Endothelial cell of umbilical vein (primary cell): ENCODE measurements around the gene TMEM174. TPM values are rescaled to one million over a fixed set of nuclear protein-coding genes. Genes with fewer than 3 reads are reported as not detected.

ENCODE experiments used
- BruUV-seq: library from RNA; stranded (reverse); fragments of 400-500 nt; replicated peaks from 2 replicates; lab custom pipeline; 2021; lab: Mats Ljungman, UMichigan
- CTCF ChIA-PET: fragments of 300-600, 350-600 bp; sonication (Branson Sonifier 250); formaldehyde crosslinking; loops from one replicate; lab custom pipeline; 2021; ENCODE audit warnings: antibody characterized with exemption, inconsistent platforms; lab: Charles Lee
- POLR2A ChIA-PET: fragments of 300-600, 350-600 bp; sonication (Branson Sonifier 250); formaldehyde crosslinking; loops from one replicate; lab custom pipeline; 2021; ENCODE audit warnings: antibody characterized with exemption, inconsistent platforms; lab: Charles Lee
- DNase-seq: peaks from one replicate; pipeline ENCODE4 v3.0.0-alpha.2; 2011; ENCODE audit warnings: low read depth, low spot score
- FAIRE-seq: peaks from 2 replicates; lab custom pipeline; 2011; peaks lifted over from hg19 to GRCh38; lab: Jason Lieb, UNC
- H2AFZ ChIP-seq: 2 replicates; pipeline ENCODE4 v1.6.0; 2012; ENCODE audit warnings: low read depth, low read length, control low read depth, inconsistent platforms
- H3K27ac ChIP-seq: 2 replicates; pipeline ENCODE4 v1.5.1; 2011; ENCODE audit warnings: low read depth, mild to moderate bottlenecking, control low read depth, low read length, moderate library complexity; ENCODE audit not compliant: insufficient read depth
- H3K27me3 ChIP-seq, 2 experiments: 2 replicates each; pipeline versions ENCODE4 v1.6.0 to v1.6.1; 2011; ENCODE audit warnings: low read length in 2 of 2, mixed read lengths in 1 of 2; ENCODE audit not compliant: control insufficient read depth in 2 of 2, insufficient read depth in 2 of 2
- H3K36me3 ChIP-seq, 2 experiments: 2 replicates in 1 of 2; 3 replicates in 1 of 2; pipeline ENCODE4 v1.5.1; 2011; ENCODE audit warnings: low read length in 2 of 2, mild to moderate bottlenecking in 1 of 2, moderate library complexity in 1 of 2; ENCODE audit not compliant: control insufficient read depth in 2 of 2, insufficient read depth in 2 of 2; ENCODE audit errors: extremely low read depth in 1 of 2
- H3K4me1 ChIP-seq: 3 replicates; pipeline ENCODE4 v1.5.1; 2011; ENCODE audit warnings: mild to moderate bottlenecking, low read length; ENCODE audit not compliant: control insufficient read depth, insufficient read depth; ENCODE audit errors: extremely low read depth
- H3K4me2 ChIP-seq: 2 replicates; pipeline ENCODE4 v1.6.1; 2011; ENCODE audit warnings: low read length, control low read depth, mixed read lengths; ENCODE audit not compliant: insufficient read depth
- H3K4me3 ChIP-seq, 3 experiments: fragments of 200-600 bp in 1 of 3; sonication (generic), shearing (Covaris generic) in 1 of 3; replicated peaks in 1 of 3; 2 replicates each; pipeline ENCODE4 v1.5.1; 2011 to 2016; ENCODE audit warnings: control low read depth in 3 of 3, low read length in 3 of 3, mild to moderate bottlenecking in 2 of 3, inconsistent platforms in 1 of 3, low read depth in 1 of 3, moderate library complexity in 1 of 3; ENCODE audit not compliant: insufficient read depth in 1 of 3
- H3K79me2 ChIP-seq: 2 replicates; pipeline ENCODE4 v1.6.0; 2012; ENCODE audit warnings: low read length, inconsistent platforms; ENCODE audit not compliant: control insufficient read depth, insufficient read depth
- H3K9ac ChIP-seq: replicated peaks from 2 replicates; pipeline ENCODE3; 2011; ENCODE audit warnings: low read length, control low read depth; ENCODE audit not compliant: insufficient read depth; ENCODE audit errors: extremely low read depth
- H3K9me1 ChIP-seq: replicated peaks from 3 replicates; pipeline ENCODE4 v1.6.0; 2011; ENCODE audit warnings: mild to moderate bottlenecking, low read length; ENCODE audit not compliant: control insufficient read depth, insufficient read depth; ENCODE audit errors: extremely low read depth
- H3K9me3 ChIP-seq: replicated peaks from 2 replicates; pipeline ENCODE4 v1.5.1; 2012; ENCODE audit warnings: low read length, inconsistent platforms; ENCODE audit not compliant: control insufficient read depth, insufficient read depth
- H4K20me1 ChIP-seq: replicated peaks from 2 replicates; pipeline ENCODE3; 2011; ENCODE audit warnings: mild to moderate bottlenecking, low read length; ENCODE audit not compliant: control insufficient read depth, insufficient read depth; ENCODE audit errors: extremely low read depth
- CTCF ChIP-seq, 2 donors: IDR thresholded peaks; 1 replicate in 1 of 2; 2 replicates in 1 of 2; pipeline ENCODE4 v1.5.1; 2011; ENCODE audit warnings: low read length in 2 of 2, mild to moderate bottlenecking in 2 of 2, moderate library complexity in 2 of 2, control low read depth in 1 of 2, inconsistent platforms in 1 of 2, low read depth in 1 of 2; ENCODE audit not compliant: insufficient read depth in 1 of 2; ENCODE audit errors: extremely low read depth in 1 of 2
- FOS ChIP-seq: IDR thresholded peaks from 2 replicates; pipeline ENCODE4 v1.6.1; 2011; ENCODE audit warnings: mild to moderate bottlenecking, low read length, moderate library complexity, borderline replicate concordance; ENCODE audit not compliant: insufficient read depth
- GATA2 ChIP-seq: IDR thresholded peaks from 2 replicates; pipeline ENCODE4 v1.7.0; 2011; ENCODE audit warnings: low read depth, mild to moderate bottlenecking, moderate library complexity, mixed read lengths, low read length; ENCODE audit not compliant: insufficient read length, insufficient read depth
- JUN ChIP-seq: IDR thresholded peaks from 2 replicates; pipeline ENCODE4 v1.6.1; 2011; ENCODE audit warnings: borderline replicate concordance, low read depth; ENCODE audit not compliant: insufficient read length, insufficient read depth
- MAX ChIP-seq: IDR thresholded peaks from 2 replicates; pipeline ENCODE4 v1.6.1; 2011; ENCODE audit not compliant: insufficient read depth, insufficient read length
- MYC ChIP-seq: IDR thresholded peaks from one replicate; pipeline ENCODE4 v1.6.1; 2011; ENCODE audit warnings: mild to moderate bottlenecking, low read depth, low read length
- POLR2AphosphoS5 ChIP-seq: IDR thresholded peaks from 2 replicates; pipeline ENCODE4 v1.6.1; 2012; ENCODE audit warnings: low read depth, mild to moderate bottlenecking, control low read depth, low read length, moderate library complexity; ENCODE audit not compliant: insufficient read depth
- dilution Hi-C: fragments of 300-500 bp; cut with MboI; formaldehyde crosslinking; loops from one replicate; pipeline ENCODE4 v1.15.0; 2019; ENCODE audit warnings: low sequenced_read_pairs; ENCODE audit not compliant: extremely low pct_ligation_motif_present
- intact Hi-C: fragments of 100-400 bp; cut with micrococcal nuclease; formaldehyde crosslinking; loops from one replicate; pipeline ENCODE4 v1.10.0; 2022
- polyA plus RNA-seq, 4 experiments: library from polyadenylated mRNA; depleted of rRNA in 3 of 4; stranded (reverse) in 3 of 4; unstranded in 1 of 4; fragments of >200 nt; gene quantifications; 2 replicates each; pipeline versions ENCODE4 v1.2.1 to v1.2.3, GENCODE V29; 2011 to 2012; ENCODE audit warnings: missing spikeins in 1 of 4
- total RNA-seq: library from RNA; stranded (reverse); gene quantifications from 2 replicates; pipeline ENCODE4 v1.2.3, GENCODE V29; 2021

Gene TMEM174
- total and polyA plus RNA-seq, 2 donors (not counting 3 experiments of a cell fraction or from before 2014, with no cell fraction given): not detected

GRCh38 chr5:73157414-73158303, 15.3 kb upstream of the TMEM174 start:
- no peak for DNase-seq
- Histone ChIP-seq H2AFZ (no peak overlapping the region), H3K4me2 (no peak overlapping the region), H3K9me3 (no peaks in the 10 kb centered on the region), H3K4me1 (peaks cover 23% of the 10 kb centered on the region), H3K9ac (no peak overlapping the region), H3K79me2 (no peaks in the 10 kb centered on the region), H3K4me3 (no peak overlapping the region), H3K9me1 (no peaks in the 10 kb centered on the region), H3K36me3 (no peaks in the 10 kb centered on the region), H4K20me1 (no peaks in the 10 kb centered on the region), H3K27ac (no peak overlapping the region), H3K27me3 (peaks cover 10 to 14% of the 10 kb centered on the region in 2 experiments)
- dilution Hi-C loops: no loop called here
- intact Hi-C loops: no loop called here
- TF ChIP-seq CTCF (IDR thresholded peaks at IDR 0.05; ENCODE audit: extremely low read depth in 1 of 2, insufficient read depth in 1 of 2, low read depth in 1 of 2, low read length in 2 of 2) (no peak), MYC (no peak), FOS (no peak), POLR2AphosphoS5 (no peak), JUN (no peak), GATA2 (no peak), MAX (no peak)
- BruUV-seq: no TSS peak
- ChIA-PET POLR2A (no interaction called here), CTCF (interaction anchor here (0.9 to 2.3 kb wide), 3 partner anchors 12 to 15 kb away, joined by 3 to 9 read pairs (median 5); no protein-coding TSS in a partner anchor)
- no peak for FAIRE-seq
